Esophagus muscularis mucosa (tissue), 4 donors: ENCODE measurements around the gene ATP8B3. TPM values are rescaled to one million over a fixed set of nuclear protein-coding genes. Genes with fewer than 3 reads are reported as not detected.

Source experiments
- DNase-seq: peaks from one replicate; pipeline ENCODE4 v3.0.0-alpha.2; 2017; ENCODE audit errors: extremely low spot score
- H3K27ac ChIP-seq, 4 donors: fragments of 200-600 bp; sonication (generic); replicated peaks in 1 of 4; 1 replicate in 3 of 4; 2 replicates in 1 of 4; pipeline ENCODE4 v1.5.1; 2016 to 2019; ENCODE audit warnings: mild to moderate bottlenecking in 1 of 4
- H3K27me3 ChIP-seq, 4 donors: fragments of 200-600 bp; sonication (generic); one replicate each; pipeline versions ENCODE4 v1.5.1 to v1.6.0; 2016 to 2019
- H3K36me3 ChIP-seq, 4 donors: fragments of 200-600 bp; sonication (generic); one replicate each; pipeline ENCODE4 v1.5.1; 2016 to 2019
- H3K4me1 ChIP-seq, 4 donors: fragments of 200-600 bp; sonication (generic); one replicate each; pipeline ENCODE4 v1.5.1; 2016 to 2019
- H3K4me3 ChIP-seq, 4 donors: fragments of 200-600 bp; sonication (generic); 1 replicate in 2 of 4; 2 replicates in 2 of 4; pipeline ENCODE4 v1.5.1; 2016 to 2019; ENCODE audit warnings: mild to moderate bottlenecking in 4 of 4, moderate library complexity in 1 of 4
- H3K9me3 ChIP-seq, 4 donors: fragments of 200-600 bp; sonication (generic); 1 replicate in 3 of 4; 2 replicates in 1 of 4; pipeline ENCODE4 v1.5.1; 2016 to 2019
- CTCF ChIP-seq, 3 experiments: fragments of 200-600 bp in 2 of 3; fragments of 450-650 bp in 1 of 3; sonication (generic) in 2 of 3; IDR thresholded peaks; one replicate each; pipeline ENCODE4 v1.5.1; 2017 to 2019; ENCODE audit warnings: antibody characterized with exemption in 3 of 3, mild to moderate bottlenecking in 2 of 3, moderate library complexity in 1 of 3
- EP300 ChIP-seq: sonication (generic); formaldehyde crosslinking; IDR thresholded peaks from one replicate; pipeline ENCODE4 v1.6.1; 2017; ENCODE audit warnings: antibody characterized with exemption
- POLR2A ChIP-seq: fragments of 450-650 bp; IDR thresholded peaks from one replicate; pipeline ENCODE4 v1.6.1; 2017; ENCODE audit warnings: antibody characterized with exemption, moderate library complexity, mild to moderate bottlenecking, low read depth
- POLR2AphosphoS5 ChIP-seq, 2 donors: sonication (generic); formaldehyde crosslinking; IDR thresholded peaks; one replicate each; pipeline ENCODE4 v1.6.1; 2017; ENCODE audit warnings: antibody characterized with exemption in 2 of 2
- WGBS: methylation state at CpG from one replicate; pipeline ENCODE4 v1.1.5; 2018; 5-methylcytosine and 5-hydroxymethylcytosine counted together
- intact Hi-C: fragments of 100-400 bp; cut with DNase I; formaldehyde crosslinking; loops from one replicate; pipeline ENCODE4 v1.15.1; 2023
- total RNA-seq, 4 donors: library from RNA; depleted of rRNA; stranded (reverse); fragments of >200 nt; gene quantifications; one replicate each; pipeline versions ENCODE4 v1.1.0 to v1.2.1, GENCODE V29; 2016

The ATP8B3 gene
- total RNA-seq, 4 donors from 2014 or later: 0.19 to 0.92 (median 0.66) TPM

GRCh38 chr19:1746401-1747284 lies 65.4 kb downstream of the ATP8B3 start:
- Histone ChIP-seq H3K9me3 (no peaks in the 10 kb centered on the region), H3K4me3 (no peak overlapping the region), H3K4me1 (peaks cover 21 to 44% (median 31%) of the 10 kb centered on the region in 4 donors), H3K27ac (no peak overlapping the region), H3K27me3 (peaks cover 17 to 100% (median 67%) of the 10 kb centered on the region in 4 donors), H3K36me3 (no peaks in the 10 kb centered on the region)
- 2% methylated on average over 8 of the region's 31 CpGs for WGBS
- intact Hi-C loops: no loop called here
- DNase-seq: no peak
- no peak for TF ChIP-seq CTCF (IDR thresholded peaks at IDR 0.05)
- no peak for TF ChIP-seq POLR2A
- TF ChIP-seq POLR2AphosphoS5 (IDR thresholded peaks at IDR 0.05): no peak
- TF ChIP-seq EP300: no peak

- WGBS: 1% methylated on average over 13 of the region's 14 CpGs
- Histone ChIP-seq H3K36me3 (no peaks in the 10 kb centered on the region), H3K27me3 (peaks cover 17 to 96% (median 61%) of the 10 kb centered on the region in 4 donors), H3K4me1 (peaks cover 21 to 40% (median 31%) of the 10 kb centered on the region in 4 donors), H3K4me3 (no peak overlapping the region), H3K9me3 (peaks cover 0 to under 1% (median under 1%) of the 10 kb centered on the region in 4 donors), H3K27ac (no peak overlapping the region)
- DNase-seq: no peak
- no peak for TF ChIP-seq POLR2A
- TF ChIP-seq EP300: no peak
- TF ChIP-seq CTCF (IDR thresholded peaks at IDR 0.05): no peak
- TF ChIP-seq POLR2AphosphoS5 (IDR thresholded peaks at IDR 0.05): no peak
- intact Hi-C loops: no loop called here
These were observed 66.5 kb downstream of the ATP8B3 start for GRCh38 chr19:1745589-1746031.

GRCh38 chr19:1744822-1745563 lies 67.1 kb downstream of the ATP8B3 start:
- peaks cover 0 to 7% (median 3%) of the 10 kb centered on the region in 4 donors for H3K9me3 ChIP-seq
- H3K36me3 ChIP-seq: no peaks in the 10 kb centered on the region
- intact Hi-C loops: no loop called here
- H3K27me3 ChIP-seq: peaks cover 16 to 96% (median 55%) of the 10 kb centered on the region in 4 donors
- TF ChIP-seq CTCF (IDR thresholded peaks at IDR 0.05): no peak
- no peak for TF ChIP-seq POLR2AphosphoS5 (IDR thresholded peaks at IDR 0.05)
- no peak for TF ChIP-seq EP300
- TF ChIP-seq POLR2A: no peak
- 3% methylated on average over 7 of the region's 19 CpGs for WGBS
- H3K4me1 ChIP-seq: peaks cover 20 to 34% (median 27%) of the 10 kb centered on the region in 4 donors
- no peak overlapping the region for H3K4me3 ChIP-seq
- no peak overlapping the region for H3K27ac ChIP-seq
- no peak for DNase-seq

GRCh38 chr19:1744133-1744665 lies 67.9 kb downstream of the ATP8B3 start:
- Histone ChIP-seq H3K27me3 (peaks cover 9 to 96% (median 47%) of the 10 kb centered on the region in 4 donors), H3K4me3 (no peak overlapping the region), H3K27ac (no peak overlapping the region), H3K9me3 (peaks cover 0 to 10% (median 5%) of the 10 kb centered on the region in 4 donors), H3K36me3 (no peaks in the 10 kb centered on the region), H3K4me1 (peaks cover 12 to 26% (median 19%) of the 10 kb centered on the region in 4 donors)
- TF ChIP-seq EP300: no peak
- TF ChIP-seq POLR2AphosphoS5 (IDR thresholded peaks at IDR 0.05): no peak
- no peak for TF ChIP-seq POLR2A
- no peak for TF ChIP-seq CTCF (IDR thresholded peaks at IDR 0.05)
- intact Hi-C loops: no loop called here
- 50% methylated on average over 7 of the region's 10 CpGs for WGBS
- no peak for DNase-seq
